Pancreas (tissue), 10 donors: ENCODE data around the gene NPTX2. TPM values are rescaled to one million over a fixed set of nuclear protein-coding genes. Genes with fewer than 3 reads are reported as not detected.
A peak's percentile ranks its signal among the peaks of the same experiment; 100 is the strongest.

Experiments used
- ATAC-seq, 4 donors: fragments of 200-7000 bp; cut with Tn5 transposase; one replicate each; pipeline versions ENCODE4 v1.8.0 to v1.9.1; 2020; ENCODE audit warnings: mild to moderate bottlenecking in 4 of 4, moderate library complexity in 4 of 4
- DNase-seq, 6 donors: peaks; one replicate each; pipeline ENCODE4 v3.0.0-alpha.2; 2020
- FAIRE-seq: peaks from 2 replicates; lab custom pipeline; 2012; peaks lifted over from hg19 to GRCh38; lab: Jason Lieb, UNC
- H3K27ac ChIP-seq, 4 donors: fragments of 200-600 bp; sonication (generic); 1 replicate in 3 of 4; 2 replicates in 1 of 4; pipeline versions ENCODE4 v1.5.0 to v1.8.0; 2020
- H3K27me3 ChIP-seq, 4 donors: fragments of 200-600 bp; one replicate each; pipeline ENCODE4 v1.8.0; 2021
- H3K36me3 ChIP-seq, 3 donors: fragments of 200-600 bp; sonication (generic) in 1 of 3; one replicate each; pipeline versions ENCODE4 v1.5.0 to v1.8.0; 2020 to 2021
- H3K4me1 ChIP-seq, 3 donors: fragments of 200-600 bp; one replicate each; pipeline ENCODE4 v1.8.0; 2021
- H3K4me3 ChIP-seq, 4 donors: fragments of 200-600 bp; sonication (generic) in 2 of 4; one replicate each; pipeline versions ENCODE4 v1.5.0 to v1.8.0; 2020 to 2021
- H3K9me3 ChIP-seq, 4 donors: fragments of 200-600 bp; one replicate each; pipeline ENCODE4 v1.8.0; 2021
- WGBS, 2 donors: extraction: QIAGEN DNeasy Blood & Tissue Kit; methylation state at CpG; one replicate each; pipeline ENCODE4 v1.1.7; 2013; 5-methylcytosine and 5-hydroxymethylcytosine counted together
- intact Hi-C, 3 donors: fragments of 100-400 bp; cut with DNase I; formaldehyde crosslinking; loops; one replicate each; pipeline versions ENCODE4 v1.11.1 to v1.14.2; 2022
- polyA plus RNA-seq, 2 donors: library from polyadenylated mRNA; stranded (reverse); fragments of 200-250 nt; gene quantifications; one replicate each; pipeline ENCODE4 v1.2.3, GENCODE V29; 2013
- total RNA-seq, 6 donors: library from RNA; stranded (reverse); fragmentation: NEBNext Ultra II Directional in 4 of 6; extraction: Animal tissue kit (Norgen Biotek cat#: 25700) in 4 of 6; gene quantifications; one replicate each; pipeline versions ENCODE4 v1.2.1 to v1.2.4, GENCODE V29; 2021 to 2023
- TF ChIP-seq, protein P1 (sequence below), 4 donors: fragments of 200-600 bp; sonication (generic) in 3 of 4; IDR thresholded peaks; one replicate each; pipeline versions ENCODE4 v1.5.0 to v1.8.0; 2021; ENCODE audit warnings: antibody characterized with exemption in 4 of 4
- donor health status: healthy with polysubstance abuse.
- donor health status: DM: no; HTN: no; CAD: no; lungs with moderate emphysema.
- donor health status: DM: no; HTN: no; CAD: no.
- donor health status: control.
- donor health status: control.
- donor health status: Bipolar disorder and iron deficiency.
- donor health status: DM: yes; HTN: yes; CAD: no.
- donor health status: DM: no; HTN: no; CAD: no.
- donor health status: DM: no; HTN: no; CAD: no.
- donor health status: DM: yes; HTN: yes; CAD: no.

The NPTX2 gene
- total and polyA plus RNA-seq, 8 donors: 6.5 to 47.7 (median 17.2) TPM

- TF ChIP-seq, protein P1, sequence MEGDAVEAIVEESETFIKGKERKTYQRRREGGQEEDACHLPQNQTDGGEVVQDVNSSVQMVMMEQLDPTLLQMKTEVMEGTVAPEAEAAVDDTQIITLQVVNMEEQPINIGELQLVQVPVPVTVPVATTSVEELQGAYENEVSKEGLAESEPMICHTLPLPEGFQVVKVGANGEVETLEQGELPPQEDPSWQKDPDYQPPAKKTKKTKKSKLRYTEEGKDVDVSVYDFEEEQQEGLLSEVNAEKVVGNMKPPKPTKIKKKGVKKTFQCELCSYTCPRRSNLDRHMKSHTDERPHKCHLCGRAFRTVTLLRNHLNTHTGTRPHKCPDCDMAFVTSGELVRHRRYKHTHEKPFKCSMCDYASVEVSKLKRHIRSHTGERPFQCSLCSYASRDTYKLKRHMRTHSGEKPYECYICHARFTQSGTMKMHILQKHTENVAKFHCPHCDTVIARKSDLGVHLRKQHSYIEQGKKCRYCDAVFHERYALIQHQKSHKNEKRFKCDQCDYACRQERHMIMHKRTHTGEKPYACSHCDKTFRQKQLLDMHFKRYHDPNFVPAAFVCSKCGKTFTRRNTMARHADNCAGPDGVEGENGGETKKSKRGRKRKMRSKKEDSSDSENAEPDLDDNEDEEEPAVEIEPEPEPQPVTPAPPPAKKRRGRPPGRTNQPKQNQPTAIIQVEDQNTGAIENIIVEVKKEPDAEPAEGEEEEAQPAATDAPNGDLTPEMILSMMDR (IDR thresholded peaks at IDR 0.05): no peak
- H3K36me3 ChIP-seq: no peaks in the 10 kb centered on the region
- H3K4me1 ChIP-seq: no peaks in the 10 kb centered on the region
- H3K27me3 ChIP-seq: no peaks in the 10 kb centered on the region
- H3K9me3 ChIP-seq: no peaks in the 10 kb centered on the region
- no peak for ATAC-seq
- H3K27ac ChIP-seq: no peak overlapping the region
- FAIRE-seq: no peak
- 78 to 83% methylated on average over 8 of the region's 8 CpGs for WGBS, 2 donors
- peak in 1 of 6 donors; percentile 74 for DNase-seq
- no peak overlapping the region for H3K4me3 ChIP-seq
- intact Hi-C loops: no loop called here
Observed at GRCh38 chr7:98627413-98627790, 10.3 kb downstream of the NPTX2 start.

GRCh38 chr7:98628418-98628817 is 11.3 kb downstream of the NPTX2 start:
- DNase-seq (no peak), FAIRE-seq (no peak), ATAC-seq (no peak)
- 82 to 91% methylated on average over 16 of the region's 16 CpGs for WGBS, 2 donors
- no peaks in the 10 kb centered on the region for H3K4me1 ChIP-seq
- TF ChIP-seq, protein P1 (IDR thresholded peaks at IDR 0.05): no peak
- H3K4me3 ChIP-seq: no peak overlapping the region
- H3K27ac ChIP-seq: no peak overlapping the region
- H3K36me3 ChIP-seq: no peaks in the 10 kb centered on the region
- intact Hi-C loops: no loop called here
- no peaks in the 10 kb centered on the region for H3K9me3 ChIP-seq
- H3K27me3 ChIP-seq: no peaks in the 10 kb centered on the region

GRCh38 chr7:98629001-98629431 is 11.9 kb downstream of the NPTX2 start:
- H3K9me3 ChIP-seq: no peaks in the 10 kb centered on the region
- FAIRE-seq (no peak), ATAC-seq (no peak), DNase-seq (no peak)
- no peak overlapping the region for H3K27ac ChIP-seq
- intact Hi-C loops: no loop called here
- no peaks in the 10 kb centered on the region for H3K36me3 ChIP-seq
- TF ChIP-seq, protein P1 (IDR thresholded peaks at IDR 0.05): no peak
- no peak overlapping the region for H3K4me3 ChIP-seq
- no peaks in the 10 kb centered on the region for H3K4me1 ChIP-seq
- 65 to 77% methylated on average over 13 of the region's 13 CpGs for WGBS, 2 donors
- no peaks in the 10 kb centered on the region for H3K27me3 ChIP-seq

- Histone ChIP-seq H3K36me3 (no peaks in the 10 kb centered on the region), H3K9me3 (no peaks in the 10 kb centered on the region), H3K27me3 (no peaks in the 10 kb centered on the region), H3K4me3 (no peak overlapping the region), H3K4me1 (no peaks in the 10 kb centered on the region), H3K27ac (no peak overlapping the region)
- TF ChIP-seq, protein P1 (IDR thresholded peaks at IDR 0.05): no peak
- no peak for FAIRE-seq
- no peak for ATAC-seq
- 80 to 89% methylated on average over 9 of the region's 9 CpGs for WGBS, 2 donors
- DNase-seq: no peak
- intact Hi-C loops: no loop called here
Observed at GRCh38 chr7:98630149-98630548, 13.1 kb downstream of the NPTX2 start.

DNA sequence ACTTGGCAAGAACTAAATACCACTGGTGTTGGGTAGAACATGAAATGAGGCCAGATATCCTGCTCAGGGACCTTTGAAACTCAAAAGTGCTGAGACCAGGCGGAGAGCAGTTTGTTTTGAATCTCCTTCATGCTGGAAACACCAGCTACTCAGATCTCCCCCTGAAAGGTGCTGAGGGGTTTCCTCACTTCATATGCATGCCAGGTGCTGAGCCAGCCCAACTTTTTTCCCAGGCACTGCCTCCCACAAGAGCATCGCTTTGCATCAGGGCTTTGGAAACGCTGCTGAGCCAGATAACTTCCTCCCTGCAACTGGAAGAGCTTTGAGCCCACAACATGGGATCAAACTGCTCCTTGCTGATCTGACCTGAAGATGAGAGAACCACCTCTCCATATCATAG is 13.7 kb downstream of the NPTX2 start:
- TF ChIP-seq, protein P1 (IDR thresholded peaks at IDR 0.05): no peak
- no peak for ATAC-seq
- H3K27me3 ChIP-seq: no peaks in the 10 kb centered on the region

More for the DNA sequence above, 13.7 kb downstream of the NPTX2 start:
- H3K36me3 ChIP-seq: no peaks in the 10 kb centered on the region
- H3K27ac ChIP-seq: no peak overlapping the region
- WGBS, 2 donors: 72 to 86% methylated on average over 3 of the region's 3 CpGs
- no peak for FAIRE-seq
- H3K9me3 ChIP-seq: no peaks in the 10 kb centered on the region
- intact Hi-C loops: no loop called here
- no peak overlapping the region for H3K4me3 ChIP-seq
- DNase-seq: no peak
- no peaks in the 10 kb centered on the region for H3K4me1 ChIP-seq
